ENCODE data around the gene LRRC8E.

LRRC8E gene

GRCh38 chr19:7943444-7944176, 55.3 kb downstream of the LRRC8E start, which contains the start of gene TIMM44:
TIMM44 (minus strand) TSS chr19:7943666; CDS start chr19:7943651, 15 bp downstream.
- TF ChIP-seq POLR2A (IDR thresholded peaks at IDR 0.05; ENCODE audit: extremely low read depth, insufficient read length) (peak; percentile 97), MAX (IDR thresholded peaks at IDR 0.05; ENCODE audit: low read depth, low read length) (peak; percentile 98), CTCF (IDR thresholded peaks at IDR 0.05; ENCODE audit: low read depth, low read length) (no peak), MYC (IDR thresholded peaks at IDR 0.05; ENCODE audit: low read depth, low read length) (peak; percentile 94; the same call in 1 of the 2 replicates)
- peak within 1 kb of the TSS; percentile 99 for H3K4me3 ChIP-seq (ENCODE audit: low read depth, low read length)
- DNase-seq (ENCODE audit: low read depth), result peak; percentile 100

- peak; percentile 50 for TF ChIP-seq MAX (IDR thresholded peaks at IDR 0.05; ENCODE audit: low read depth, low read length)
- TF ChIP-seq CTCF (IDR thresholded peaks at IDR 0.05; ENCODE audit: low read depth, low read length), result peak; percentile 78
- TF ChIP-seq MYC (IDR thresholded peaks at IDR 0.05; ENCODE audit: low read depth, low read length), result peak; percentile 45; the same call in 1 of the 2 replicates
- no peak for TF ChIP-seq POLR2A (IDR thresholded peaks at IDR 0.05; ENCODE audit: extremely low read depth, insufficient read length)
- peak; percentile 99 for DNase-seq (ENCODE audit: low read depth)
- H3K4me3 ChIP-seq (ENCODE audit: low read depth, low read length), result peak overlapping the region; percentile 85
Measured at GRCh38 chr19:7944177-7944761, 56.0 kb downstream of the LRRC8E start.

- no peak for TF ChIP-seq MAX (IDR thresholded peaks at IDR 0.05; ENCODE audit: low read depth, low read length)
- no peak for TF ChIP-seq CTCF (IDR thresholded peaks at IDR 0.05; ENCODE audit: low read depth, low read length)
- no peak for TF ChIP-seq POLR2A (IDR thresholded peaks at IDR 0.05; ENCODE audit: extremely low read depth, insufficient read length)
- TF ChIP-seq MYC (IDR thresholded peaks at IDR 0.05; ENCODE audit: low read depth, low read length), result no peak
- DNase-seq (ENCODE audit: low read depth), result no peak
- H3K4me3 ChIP-seq (ENCODE audit: low read depth, low read length), result no peak overlapping the region
Measured at GRCh38 chr19:7947939-7948338, 59.6 kb downstream of the LRRC8E start.
